ENCODE results near the gene CHRNB2. TPM values are rescaled to one million over a fixed set of nuclear protein-coding genes. Genes with fewer than 3 reads are reported as not detected.

CHRNB2 gene
- total and polyA plus RNA-seq, 8 donors: under 0.01 to 0.38 (median 0.25) TPM; not detected in 4

GRCh38 chr1:154556422-154556821, 11.2 kb upstream of the CHRNB2 start:
- Histone ChIP-seq H3K4me3 (peak overlapping the region; percentile 63 to 95 (median 92)), H3K36me3 (peaks cover 43 to 47% (median 46%) of the 10 kb centered on the region in 4 donors), H3K27me3 (no peaks in the 10 kb centered on the region), H3K9me3 (no peaks in the 10 kb centered on the region), H3K4me1 (peaks cover 24 to 70% (median 53%) of the 10 kb centered on the region in 4 donors), H3K27ac (peak overlapping the region in 3 of 5 donors; percentile 92 to 97 (median 97))
- 10 to 29% (median 17%) methylated on average over 2 to 4 of the region's 4 CpGs for WGBS, 5 donors
- intact Hi-C loops (cut with DNase I; ENCODE audit: low total_unique reads): no loop called here
- TF ChIP-seq EP300 (IDR thresholded peaks at IDR 0.05) (no peak), POLR2AphosphoS5 (IDR thresholded peaks at IDR 0.05) (no peak), POLR2A (IDR thresholded peaks at IDR 0.05) (no peak)
- TF ChIP-seq, protein P1, sequence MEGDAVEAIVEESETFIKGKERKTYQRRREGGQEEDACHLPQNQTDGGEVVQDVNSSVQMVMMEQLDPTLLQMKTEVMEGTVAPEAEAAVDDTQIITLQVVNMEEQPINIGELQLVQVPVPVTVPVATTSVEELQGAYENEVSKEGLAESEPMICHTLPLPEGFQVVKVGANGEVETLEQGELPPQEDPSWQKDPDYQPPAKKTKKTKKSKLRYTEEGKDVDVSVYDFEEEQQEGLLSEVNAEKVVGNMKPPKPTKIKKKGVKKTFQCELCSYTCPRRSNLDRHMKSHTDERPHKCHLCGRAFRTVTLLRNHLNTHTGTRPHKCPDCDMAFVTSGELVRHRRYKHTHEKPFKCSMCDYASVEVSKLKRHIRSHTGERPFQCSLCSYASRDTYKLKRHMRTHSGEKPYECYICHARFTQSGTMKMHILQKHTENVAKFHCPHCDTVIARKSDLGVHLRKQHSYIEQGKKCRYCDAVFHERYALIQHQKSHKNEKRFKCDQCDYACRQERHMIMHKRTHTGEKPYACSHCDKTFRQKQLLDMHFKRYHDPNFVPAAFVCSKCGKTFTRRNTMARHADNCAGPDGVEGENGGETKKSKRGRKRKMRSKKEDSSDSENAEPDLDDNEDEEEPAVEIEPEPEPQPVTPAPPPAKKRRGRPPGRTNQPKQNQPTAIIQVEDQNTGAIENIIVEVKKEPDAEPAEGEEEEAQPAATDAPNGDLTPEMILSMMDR (IDR thresholded peaks at IDR 0.05): no peak
- DNase-seq: peak in 1 of 2 donors; percentile 46

GRCh38 chr1:154557248-154557938, 10.2 kb upstream of the CHRNB2 start:
- peaks cover 24 to 69% (median 50%) of the 10 kb centered on the region in 4 donors for H3K4me1 ChIP-seq
- H3K9me3 ChIP-seq: no peaks in the 10 kb centered on the region
- H3K4me3 ChIP-seq: peak overlapping the region; percentile 63 to 95 (median 92)
- TF ChIP-seq POLR2A (IDR thresholded peaks at IDR 0.05): no peak
- no peak for TF ChIP-seq POLR2AphosphoS5 (IDR thresholded peaks at IDR 0.05)
- TF ChIP-seq, protein P1 (IDR thresholded peaks at IDR 0.05): no peak
- TF ChIP-seq EP300 (IDR thresholded peaks at IDR 0.05): no peak
- 9 to 15% (median 9%) methylated on average over 7 of the region's 7 CpGs for WGBS, 5 donors
- intact Hi-C loops (cut with DNase I; ENCODE audit: low total_unique reads): no loop called here
- DNase-seq: no peak
- H3K36me3 ChIP-seq: peaks cover 33 to 37% (median 36%) of the 10 kb centered on the region in 4 donors
- peak overlapping the region in 4 of 5 donors; percentile 83 to 97 (median 94) for H3K27ac ChIP-seq
- no peaks in the 10 kb centered on the region for H3K27me3 ChIP-seq

- Histone ChIP-seq H3K36me3 (peaks cover 26 to 30% (median 29%) of the 10 kb centered on the region in 4 donors), H3K9me3 (no peaks in the 10 kb centered on the region), H3K4me1 (peaks cover 24 to 62% (median 46%) of the 10 kb centered on the region in 4 donors), H3K4me3 (peak within 1 kb of the TSS; percentile 63 to 95 (median 92)), H3K27ac (peak within 1 kb of the TSS; percentile 91 to 97 (median 95)), H3K27me3 (no peaks in the 10 kb centered on the region)
- intact Hi-C loops (cut with DNase I; ENCODE audit: low total_unique reads): no loop called here
- DNase-seq: peak; percentile 58 to 77
- TF ChIP-seq EP300 (IDR thresholded peaks at IDR 0.05) (no peak), POLR2AphosphoS5 (IDR thresholded peaks at IDR 0.05) (no peak), POLR2A (IDR thresholded peaks at IDR 0.05) (no peak)
- TF ChIP-seq, protein P1 (IDR thresholded peaks at IDR 0.05): no peak
- 0 to 2% (median 1%) methylated on average over 16 to 50 of the region's 69 CpGs for WGBS, 5 donors
These were observed 9.4 kb upstream of the CHRNB2 start, which contains the start of gene UBE2Q1 for GRCh38 chr1:154557939-154558719. TSS of gene UBE2Q1 (minus strand) at chr1:154558662. CDS start at chr1:154558553, 109 bp downstream.

Measured in stomach (tissue), 9 donors.